Choroid plexus epithelial cell (primary cell): ENCODE measurements around the gene GYPC.
A peak's percentile ranks its signal among the peaks of the same experiment; 100 is the strongest.

Experiments
- DNase-seq: peaks from one replicate; pipeline ENCODE4 v3.0.0-alpha.2; 2010; ENCODE audit warnings: low read depth
- H3K4me3 ChIP-seq: 2 replicates; pipeline ENCODE4 v1.5.1; 2011; ENCODE audit warnings: low read depth, mild to moderate bottlenecking, control low read depth, low read length, moderate library complexity
- CTCF ChIP-seq: conservative IDR thresholded peaks from 2 replicates; pipeline ENCODE4 v1.5.1; 2011; ENCODE audit warnings: low read depth, mild to moderate bottlenecking, control low read depth, inconsistent platforms, low read length, moderate library complexity

Gene GYPC

GRCh38 chr2:126657148-126657635, 1.2 kb downstream of the GYPC start:
- peak; percentile 97 for DNase-seq
- no peak for TF ChIP-seq CTCF

GRCh38 chr2:126657636-126658318, 1.8 kb downstream of the GYPC start:
- peak overlapping the region; percentile 88 for H3K4me3 ChIP-seq
- peak; percentile 100 for DNase-seq
- peak; percentile 35 for TF ChIP-seq CTCF

More at GRCh38 chr2:126657148-126657635, 1.2 kb downstream of the GYPC start:
- peak overlapping the region; percentile 88 for H3K4me3 ChIP-seq

GRCh38 chr2:126658319-126658904, 2.5 kb downstream of the GYPC start:
- no peak for DNase-seq
- H3K4me3 ChIP-seq, result peak overlapping the region; percentile 21
- no peak for TF ChIP-seq CTCF

- no peak overlapping the region for H3K4me3 ChIP-seq
- TF ChIP-seq CTCF, result peak; percentile 24
- peak; percentile 75 for DNase-seq
Observed at GRCh38 chr2:126658905-126659561, 3.1 kb downstream of the GYPC start.

- DNase-seq, result no peak
- no peak for TF ChIP-seq CTCF
- no peak overlapping the region for H3K4me3 ChIP-seq
Observed at GRCh38 chr2:126659562-126660467, 3.9 kb downstream of the GYPC start.

- no peak for DNase-seq
- TF ChIP-seq CTCF, result no peak
- no peak overlapping the region for H3K4me3 ChIP-seq
Observed at GRCh38 chr2:126660971-126661370, 5.0 kb downstream of the GYPC start.
